GM18867 (cell line): ENCODE results near the gene LAMA5.

Experiments used
- ATAC-seq: cut with Tn5 transposase; IDR thresholded peaks from one replicate; pipeline ENCODE4 v1.9.1; 2021; ENCODE audit warnings: mild to moderate bottlenecking, moderate library complexity; ENCODE audit not compliant: unreplicated experiment

Gene LAMA5

GRCh38 chr20:62332421-62332820, 34.7 kb downstream of the LAMA5 start:
- no peak for ATAC-seq

- no peak for ATAC-seq
Measured at GRCh38 chr20:62331347-62331746, 35.8 kb downstream of the LAMA5 start.

GRCh38 chr20:62330576-62331317, 36.4 kb downstream of the LAMA5 start:
- no peak for ATAC-seq

GRCh38 chr20:62329389-62330377, 37.4 kb downstream of the LAMA5 start:
- no peak for ATAC-seq

- no peak for ATAC-seq
Measured at GRCh38 chr20:62328684-62329388, 38.3 kb downstream of the LAMA5 start.

GRCh38 chr20:62327726-62328495, 39.2 kb downstream of the LAMA5 start:
- ATAC-seq = no peak

- ATAC-seq = no peak
Measured at GRCh38 chr20:62326959-62327725, 40.0 kb downstream of the LAMA5 start.

- no peak for ATAC-seq
Measured at GRCh38 chr20:62326559-62326958, 40.6 kb downstream of the LAMA5 start.

GRCh38 chr20:62325172-62325905, 41.8 kb downstream of the LAMA5 start:
- ATAC-seq = no peak

GRCh38 chr20:62323980-62324906, 42.9 kb downstream of the LAMA5 start:
- ATAC-seq = no peak

- no peak for ATAC-seq
Measured at GRCh38 chr20:62323146-62323979, 43.7 kb downstream of the LAMA5 start.

- no peak for ATAC-seq
Measured at GRCh38 chr20:62322492-62323041, 44.5 kb downstream of the LAMA5 start.

- no peak for ATAC-seq
Measured at GRCh38 chr20:62321975-62322374, 45.1 kb downstream of the LAMA5 start.

GRCh38 chr20:62321521-62321948, 45.6 kb downstream of the LAMA5 start:
- no peak for ATAC-seq

GRCh38 chr20:62320581-62321354, 46.3 kb downstream of the LAMA5 start:
- ATAC-seq = no peak

GRCh38 chr20:62319346-62319909, 47.7 kb downstream of the LAMA5 start:
- ATAC-seq = no peak
